Fibroblast of lung (primary cell): ENCODE measurements around the gene P2RY11.

ENCODE experiments used
- EZH2 ChIP-seq: IDR thresholded peaks from 2 replicates; pipeline ENCODE4 v1.5.1; 2012; ENCODE audit warnings: low read length, control low read depth, mild to moderate bottlenecking; ENCODE audit errors: missing control alignments
- TF ChIP-seq, protein P1 (sequence below), 2 donors: IDR thresholded peaks in 1 of 2; conservative IDR thresholded peaks in 1 of 2; 1 replicate in 1 of 2; 2 replicates in 1 of 2; pipeline ENCODE4 v1.5.1; 2011 to 2012; ENCODE audit warnings: low read length in 2 of 2, control low read depth in 1 of 2, inconsistent platforms in 1 of 2, low read depth in 1 of 2, mild to moderate bottlenecking in 1 of 2

DNA sequence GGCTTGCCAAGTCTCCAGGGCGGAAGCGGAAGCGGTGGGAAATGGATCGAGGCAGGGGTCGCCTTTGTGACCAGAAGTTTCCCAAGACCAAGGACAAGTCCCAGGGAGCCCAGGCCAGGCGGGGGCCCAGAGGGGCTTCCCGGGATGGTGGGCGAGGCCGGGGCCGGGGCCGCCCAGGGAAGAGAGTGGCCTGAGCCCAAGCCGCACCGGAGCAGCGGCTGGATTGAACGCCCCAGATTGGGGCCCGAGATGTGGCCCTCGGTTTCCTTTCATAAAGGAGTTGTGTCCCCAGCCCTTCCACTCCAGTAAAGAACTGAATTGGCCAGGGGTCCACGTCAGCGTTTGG, 548 bp upstream of the P2RY11 start:
- TF ChIP-seq, protein P1, sequence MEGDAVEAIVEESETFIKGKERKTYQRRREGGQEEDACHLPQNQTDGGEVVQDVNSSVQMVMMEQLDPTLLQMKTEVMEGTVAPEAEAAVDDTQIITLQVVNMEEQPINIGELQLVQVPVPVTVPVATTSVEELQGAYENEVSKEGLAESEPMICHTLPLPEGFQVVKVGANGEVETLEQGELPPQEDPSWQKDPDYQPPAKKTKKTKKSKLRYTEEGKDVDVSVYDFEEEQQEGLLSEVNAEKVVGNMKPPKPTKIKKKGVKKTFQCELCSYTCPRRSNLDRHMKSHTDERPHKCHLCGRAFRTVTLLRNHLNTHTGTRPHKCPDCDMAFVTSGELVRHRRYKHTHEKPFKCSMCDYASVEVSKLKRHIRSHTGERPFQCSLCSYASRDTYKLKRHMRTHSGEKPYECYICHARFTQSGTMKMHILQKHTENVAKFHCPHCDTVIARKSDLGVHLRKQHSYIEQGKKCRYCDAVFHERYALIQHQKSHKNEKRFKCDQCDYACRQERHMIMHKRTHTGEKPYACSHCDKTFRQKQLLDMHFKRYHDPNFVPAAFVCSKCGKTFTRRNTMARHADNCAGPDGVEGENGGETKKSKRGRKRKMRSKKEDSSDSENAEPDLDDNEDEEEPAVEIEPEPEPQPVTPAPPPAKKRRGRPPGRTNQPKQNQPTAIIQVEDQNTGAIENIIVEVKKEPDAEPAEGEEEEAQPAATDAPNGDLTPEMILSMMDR (conservative IDR thresholded peaks at IDR 0.05 in 1 of 2, IDR thresholded peaks at IDR 0.05 in 1 of 2; ENCODE audit: low read depth in 1 of 2, low read length in 2 of 2), result no peak
- TF ChIP-seq EZH2, result no peak
